Endothelial cell of umbilical vein (primary cell): ENCODE results near the gene ITIH4. TPM values are rescaled to one million over a fixed set of nuclear protein-coding genes. Genes with fewer than 3 reads are reported as not detected.

Experiments used
- BruUV-seq: library from RNA; stranded (reverse); fragments of 400-500 nt; replicated peaks from 2 replicates; lab custom pipeline; 2021; lab: Mats Ljungman, UMichigan
- CTCF ChIA-PET: fragments of 300-600, 350-600 bp; sonication (Branson Sonifier 250); formaldehyde crosslinking; loops from one replicate; lab custom pipeline; 2021; ENCODE audit warnings: antibody characterized with exemption, inconsistent platforms; lab: Charles Lee
- POLR2A ChIA-PET: fragments of 300-600, 350-600 bp; sonication (Branson Sonifier 250); formaldehyde crosslinking; loops from one replicate; lab custom pipeline; 2021; ENCODE audit warnings: antibody characterized with exemption, inconsistent platforms; lab: Charles Lee
- DNase-seq: peaks from one replicate; pipeline ENCODE4 v3.0.0-alpha.2; 2011; ENCODE audit warnings: low read depth, low spot score
- FAIRE-seq: peaks from 2 replicates; lab custom pipeline; 2011; peaks lifted over from hg19 to GRCh38; lab: Jason Lieb, UNC
- H2AFZ ChIP-seq: 2 replicates; pipeline ENCODE4 v1.6.0; 2012; ENCODE audit warnings: low read depth, low read length, control low read depth, inconsistent platforms
- H3K27ac ChIP-seq: 2 replicates; pipeline ENCODE4 v1.5.1; 2011; ENCODE audit warnings: low read depth, mild to moderate bottlenecking, control low read depth, low read length, moderate library complexity; ENCODE audit not compliant: insufficient read depth
- H3K27me3 ChIP-seq, 2 experiments: 2 replicates each; pipeline versions ENCODE4 v1.6.0 to v1.6.1; 2011; ENCODE audit warnings: low read length in 2 of 2, mixed read lengths in 1 of 2; ENCODE audit not compliant: control insufficient read depth in 2 of 2, insufficient read depth in 2 of 2
- H3K36me3 ChIP-seq, 2 experiments: 2 replicates in 1 of 2; 3 replicates in 1 of 2; pipeline ENCODE4 v1.5.1; 2011; ENCODE audit warnings: low read length in 2 of 2, mild to moderate bottlenecking in 1 of 2, moderate library complexity in 1 of 2; ENCODE audit not compliant: control insufficient read depth in 2 of 2, insufficient read depth in 2 of 2; ENCODE audit errors: extremely low read depth in 1 of 2
- H3K4me1 ChIP-seq: 3 replicates; pipeline ENCODE4 v1.5.1; 2011; ENCODE audit warnings: mild to moderate bottlenecking, low read length; ENCODE audit not compliant: control insufficient read depth, insufficient read depth; ENCODE audit errors: extremely low read depth
- H3K4me2 ChIP-seq: 2 replicates; pipeline ENCODE4 v1.6.1; 2011; ENCODE audit warnings: low read length, control low read depth, mixed read lengths; ENCODE audit not compliant: insufficient read depth
- H3K4me3 ChIP-seq, 3 experiments: fragments of 200-600 bp in 1 of 3; sonication (generic), shearing (Covaris generic) in 1 of 3; replicated peaks in 1 of 3; 2 replicates each; pipeline ENCODE4 v1.5.1; 2011 to 2016; ENCODE audit warnings: control low read depth in 3 of 3, low read length in 3 of 3, mild to moderate bottlenecking in 2 of 3, inconsistent platforms in 1 of 3, low read depth in 1 of 3, moderate library complexity in 1 of 3; ENCODE audit not compliant: insufficient read depth in 1 of 3
- H3K79me2 ChIP-seq: 2 replicates; pipeline ENCODE4 v1.6.0; 2012; ENCODE audit warnings: low read length, inconsistent platforms; ENCODE audit not compliant: control insufficient read depth, insufficient read depth
- H3K9ac ChIP-seq: replicated peaks from 2 replicates; pipeline ENCODE3; 2011; ENCODE audit warnings: low read length, control low read depth; ENCODE audit not compliant: insufficient read depth; ENCODE audit errors: extremely low read depth
- H3K9me1 ChIP-seq: replicated peaks from 3 replicates; pipeline ENCODE4 v1.6.0; 2011; ENCODE audit warnings: mild to moderate bottlenecking, low read length; ENCODE audit not compliant: control insufficient read depth, insufficient read depth; ENCODE audit errors: extremely low read depth
- H3K9me3 ChIP-seq: replicated peaks from 2 replicates; pipeline ENCODE4 v1.5.1; 2012; ENCODE audit warnings: low read length, inconsistent platforms; ENCODE audit not compliant: control insufficient read depth, insufficient read depth
- H4K20me1 ChIP-seq: replicated peaks from 2 replicates; pipeline ENCODE3; 2011; ENCODE audit warnings: mild to moderate bottlenecking, low read length; ENCODE audit not compliant: control insufficient read depth, insufficient read depth; ENCODE audit errors: extremely low read depth
- EZH2 ChIP-seq: IDR thresholded peaks from 2 replicates; pipeline ENCODE4 v1.6.1; 2012; ENCODE audit warnings: borderline replicate concordance, low read depth, mild to moderate bottlenecking, moderate library complexity, low read length, inconsistent platforms; ENCODE audit not compliant: severe bottlenecking
- FOS ChIP-seq: IDR thresholded peaks from 2 replicates; pipeline ENCODE4 v1.6.1; 2011; ENCODE audit warnings: mild to moderate bottlenecking, low read length, moderate library complexity, borderline replicate concordance; ENCODE audit not compliant: insufficient read depth
- GATA2 ChIP-seq: IDR thresholded peaks from 2 replicates; pipeline ENCODE4 v1.7.0; 2011; ENCODE audit warnings: low read depth, mild to moderate bottlenecking, moderate library complexity, mixed read lengths, low read length; ENCODE audit not compliant: insufficient read length, insufficient read depth
- JUN ChIP-seq: IDR thresholded peaks from 2 replicates; pipeline ENCODE4 v1.6.1; 2011; ENCODE audit warnings: borderline replicate concordance, low read depth; ENCODE audit not compliant: insufficient read length, insufficient read depth
- POLR2A ChIP-seq: IDR thresholded peaks from 2 replicates; pipeline ENCODE4 v1.6.1; 2012; ENCODE audit warnings: low read depth, mild to moderate bottlenecking, control low read depth, low read length
- dilution Hi-C: fragments of 300-500 bp; cut with MboI; formaldehyde crosslinking; loops from one replicate; pipeline ENCODE4 v1.15.0; 2019; ENCODE audit warnings: low sequenced_read_pairs; ENCODE audit not compliant: extremely low pct_ligation_motif_present
- intact Hi-C: fragments of 100-400 bp; cut with micrococcal nuclease; formaldehyde crosslinking; loops from one replicate; pipeline ENCODE4 v1.10.0; 2022
- polyA plus RNA-seq, 4 experiments: library from polyadenylated mRNA; depleted of rRNA in 3 of 4; stranded (reverse) in 3 of 4; unstranded in 1 of 4; fragments of >200 nt; gene quantifications; 2 replicates each; pipeline versions ENCODE4 v1.2.1 to v1.2.3, GENCODE V29; 2011 to 2012; ENCODE audit warnings: missing spikeins in 1 of 4
- total RNA-seq: library from RNA; stranded (reverse); gene quantifications from 2 replicates; pipeline ENCODE4 v1.2.3, GENCODE V29; 2021
- TF ChIP-seq, protein P1 (sequence below), 2 donors: IDR thresholded peaks; 1 replicate in 1 of 2; 2 replicates in 1 of 2; pipeline ENCODE4 v1.5.1; 2011; ENCODE audit warnings: low read length in 2 of 2, mild to moderate bottlenecking in 2 of 2, moderate library complexity in 2 of 2, control low read depth in 1 of 2, inconsistent platforms in 1 of 2, low read depth in 1 of 2; ENCODE audit not compliant: insufficient read depth in 1 of 2; ENCODE audit errors: extremely low read depth in 1 of 2
- TF ChIP-seq, protein P2 (sequence below): IDR thresholded peaks from 2 replicates; pipeline ENCODE4 v1.6.1; 2011; ENCODE audit not compliant: insufficient read depth, insufficient read length

Gene ITIH4
- total and polyA plus RNA-seq, 2 donors (not counting 3 experiments of a cell fraction or from before 2014, with no cell fraction given) = 0.17 to 2.4 TPM

DNA sequence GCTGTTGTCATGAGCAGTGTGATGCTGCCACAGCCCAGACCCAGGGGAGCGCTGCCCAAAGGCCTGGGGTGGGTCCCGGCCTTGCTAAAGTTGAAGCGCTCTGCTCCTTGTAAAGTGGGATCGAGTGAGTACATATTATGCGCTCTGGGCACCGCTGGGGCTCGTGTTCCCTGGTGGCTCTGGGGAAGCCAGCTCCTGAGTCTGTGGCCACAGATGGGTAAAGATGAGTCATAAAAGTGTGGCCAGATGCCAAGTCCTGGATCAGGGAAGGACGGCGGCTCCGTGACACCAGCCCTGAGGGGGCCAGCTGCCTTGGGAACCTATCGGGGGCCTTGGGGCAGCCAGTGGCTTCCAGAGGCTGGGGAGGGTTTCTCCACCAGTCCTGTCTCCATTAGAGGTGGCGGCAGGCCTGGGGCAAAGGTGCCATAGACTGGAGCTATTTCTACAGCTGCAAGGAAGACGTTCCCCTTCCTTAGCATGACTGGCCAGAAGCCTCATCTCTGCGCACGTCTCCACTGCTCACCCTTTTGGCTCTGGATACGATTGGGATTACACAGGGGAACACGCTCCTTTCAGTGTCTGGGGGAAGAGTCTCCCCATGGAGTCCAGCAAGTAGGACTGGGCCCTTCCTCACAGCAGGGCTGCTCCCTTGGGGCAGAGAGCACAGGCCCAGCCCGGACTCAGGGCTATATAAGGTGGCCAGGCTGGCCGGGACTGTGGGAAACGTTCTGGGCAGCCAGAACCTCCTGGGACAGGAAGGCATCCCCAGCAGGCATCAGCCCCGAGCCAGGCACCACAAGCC lies 1.2 kb upstream of the ITIH4 start:
- dilution Hi-C loops (no loop called here), intact Hi-C loops (no loop called here)
- TF ChIP-seq FOS (peak; percentile 40), GATA2 (no peak), JUN (peak; percentile 57)
- Histone ChIP-seq H3K36me3 (no peaks in the 10 kb centered on the region), H3K9ac (no peak overlapping the region), H3K27me3 (no peaks in the 10 kb centered on the region), H3K4me2 (no peak overlapping the region), H3K27ac (no peak overlapping the region), H3K9me1 (no peaks in the 10 kb centered on the region), H3K4me3 (no peak overlapping the region), H3K4me1 (peaks cover 6% of the 10 kb centered on the region), H3K79me2 (no peaks in the 10 kb centered on the region), H3K9me3 (no peaks in the 10 kb centered on the region), H2AFZ (no peak overlapping the region), H4K20me1 (no peaks in the 10 kb centered on the region)
- peak; percentile 72 for DNase-seq
- ChIA-PET CTCF (interaction anchor here (0.9 to 2.4 kb wide), 5 partner anchors 11 to 32 kb away, joined by 3 to 12 read pairs (median 4); no protein-coding TSS in a partner anchor), POLR2A (no interaction called here)
- FAIRE-seq = peak; percentile 53
- BruUV-seq = no TSS peak

DNA sequence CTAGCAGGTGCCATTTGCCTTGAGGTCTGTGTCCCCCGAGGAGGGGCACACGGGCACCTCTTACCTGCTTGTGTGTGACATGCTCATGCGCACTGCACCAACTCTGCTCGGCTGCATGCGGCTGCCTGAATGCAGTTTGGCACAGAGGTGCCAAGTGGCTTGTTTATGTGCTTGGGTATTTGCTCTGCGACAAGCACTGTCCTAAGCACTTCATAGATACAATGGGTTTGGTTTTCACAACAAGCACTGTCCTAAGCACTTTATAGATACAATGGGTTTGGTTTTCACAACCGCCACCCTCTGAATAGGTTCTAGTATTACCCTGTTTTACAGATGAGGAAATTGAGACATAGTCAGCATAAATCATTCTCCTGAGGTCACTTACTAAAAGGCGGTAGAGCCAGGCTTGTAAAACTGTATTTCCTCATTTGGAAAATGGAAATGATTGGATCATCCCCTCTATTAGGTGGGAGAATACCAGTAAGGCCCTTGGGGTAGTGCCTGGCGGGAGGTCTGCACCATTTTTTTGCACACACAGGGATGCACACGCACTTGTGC lies 487 bp downstream of the ITIH4 start:
- no peak for FAIRE-seq
- Histone ChIP-seq H3K9me1 (no peaks in the 10 kb centered on the region), H3K36me3 (no peaks in the 10 kb centered on the region), H3K4me2 (no peak overlapping the region), H3K27me3 (no peaks in the 10 kb centered on the region), H3K27ac (no peak overlapping the region), H3K9me3 (no peaks in the 10 kb centered on the region), H2AFZ (no peak overlapping the region), H3K4me1 (peaks cover 6% of the 10 kb centered on the region), H3K9ac (no peak overlapping the region), H3K4me3 (no peak overlapping the region), H4K20me1 (no peaks in the 10 kb centered on the region), H3K79me2 (no peaks in the 10 kb centered on the region)
- TF ChIP-seq, protein P1, sequence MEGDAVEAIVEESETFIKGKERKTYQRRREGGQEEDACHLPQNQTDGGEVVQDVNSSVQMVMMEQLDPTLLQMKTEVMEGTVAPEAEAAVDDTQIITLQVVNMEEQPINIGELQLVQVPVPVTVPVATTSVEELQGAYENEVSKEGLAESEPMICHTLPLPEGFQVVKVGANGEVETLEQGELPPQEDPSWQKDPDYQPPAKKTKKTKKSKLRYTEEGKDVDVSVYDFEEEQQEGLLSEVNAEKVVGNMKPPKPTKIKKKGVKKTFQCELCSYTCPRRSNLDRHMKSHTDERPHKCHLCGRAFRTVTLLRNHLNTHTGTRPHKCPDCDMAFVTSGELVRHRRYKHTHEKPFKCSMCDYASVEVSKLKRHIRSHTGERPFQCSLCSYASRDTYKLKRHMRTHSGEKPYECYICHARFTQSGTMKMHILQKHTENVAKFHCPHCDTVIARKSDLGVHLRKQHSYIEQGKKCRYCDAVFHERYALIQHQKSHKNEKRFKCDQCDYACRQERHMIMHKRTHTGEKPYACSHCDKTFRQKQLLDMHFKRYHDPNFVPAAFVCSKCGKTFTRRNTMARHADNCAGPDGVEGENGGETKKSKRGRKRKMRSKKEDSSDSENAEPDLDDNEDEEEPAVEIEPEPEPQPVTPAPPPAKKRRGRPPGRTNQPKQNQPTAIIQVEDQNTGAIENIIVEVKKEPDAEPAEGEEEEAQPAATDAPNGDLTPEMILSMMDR (IDR thresholded peaks at IDR 0.05; ENCODE audit: extremely low read depth in 1 of 2, insufficient read depth in 1 of 2, low read depth in 1 of 2, low read length in 2 of 2) = no peak
- TF ChIP-seq POLR2A (no peak), GATA2 (no peak), JUN (no peak), EZH2 (no peak)
- TF ChIP-seq, protein P2, sequence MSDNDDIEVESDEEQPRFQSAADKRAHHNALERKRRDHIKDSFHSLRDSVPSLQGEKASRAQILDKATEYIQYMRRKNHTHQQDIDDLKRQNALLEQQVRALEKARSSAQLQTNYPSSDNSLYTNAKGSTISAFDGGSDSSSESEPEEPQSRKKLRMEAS = no peak
- intact Hi-C loops (no loop called here), dilution Hi-C loops (no loop called here)
- no TSS peak for BruUV-seq
- ChIA-PET POLR2A (no interaction called here), CTCF (interaction anchor here (0.7 to 2.4 kb wide), 4 partner anchors 9 to 31 kb away, joined by 3 to 12 read pairs (median 4); no protein-coding TSS in a partner anchor)
- no peak for DNase-seq
